Measurements from ENCODE around the gene OR7D2.

Gene OR7D2

DNA sequence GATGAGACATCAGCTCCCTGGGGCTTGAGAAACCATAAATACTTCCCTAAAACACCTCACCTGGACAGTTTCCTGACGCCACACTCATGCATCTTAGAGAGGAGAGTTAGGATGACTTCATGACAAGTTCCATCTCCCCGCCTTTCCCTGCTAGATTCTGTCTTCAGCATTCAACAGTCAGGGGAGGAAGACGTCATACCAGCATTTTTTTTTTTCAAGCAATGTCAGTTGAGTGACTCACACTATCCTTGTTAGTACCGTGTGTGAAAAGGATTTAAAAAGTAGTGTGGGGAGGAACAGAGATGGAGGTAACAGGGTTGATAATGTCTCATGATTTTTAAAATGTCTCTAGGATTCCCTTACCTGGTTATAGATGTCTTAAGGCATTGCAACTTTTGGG, at the start of gene OR7D2:
Gene OR7D2 (plus strand): TSS at position 79 of the 400 bp plus-strand sequence. CDS start 6,803 bp downstream, outside the sequence.
- Histone ChIP-seq H3K9me2 (replicated peaks; ENCODE audit: low read depth, low read length) (no peaks in the 10 kb centered on the region), H3K36me3 (ENCODE audit: insufficient read depth, low read length) (no peaks in the 10 kb centered on the region), H3K4me1 (ENCODE audit: insufficient read depth, low read length, poor library complexity, severe bottlenecking) (no peaks in the 10 kb centered on the region), H2AFZ (ENCODE audit: low read length) (no peak within 1 kb of the TSS), H3K27me3 (ENCODE audit: insufficient read depth, low read length, poor library complexity, severe bottlenecking) (no peaks in the 10 kb centered on the region), H3K4me3 (ENCODE audit: low read length, poor library complexity, severe bottlenecking) (no peak within 1 kb of the TSS), H4K20me1 (ENCODE audit: insufficient read depth, low read length, poor library complexity, severe bottlenecking) (no peaks in the 10 kb centered on the region), H3K9ac (ENCODE audit: low read depth, low read length, poor library complexity, severe bottlenecking) (no peak within 1 kb of the TSS), H3F3A (ENCODE audit: low read depth) (no peaks in the 10 kb centered on the region), H3K79me2 (ENCODE audit: insufficient read depth, low read length) (no peaks in the 10 kb centered on the region), H3K4me2 (ENCODE audit: low read depth, low read length, poor library complexity, severe bottlenecking) (no peak within 1 kb of the TSS), H3K9me3 (ENCODE audit: insufficient read depth, low read depth, low read length) (no peaks in the 10 kb centered on the region)
- TF ChIP-seq, protein P1, sequence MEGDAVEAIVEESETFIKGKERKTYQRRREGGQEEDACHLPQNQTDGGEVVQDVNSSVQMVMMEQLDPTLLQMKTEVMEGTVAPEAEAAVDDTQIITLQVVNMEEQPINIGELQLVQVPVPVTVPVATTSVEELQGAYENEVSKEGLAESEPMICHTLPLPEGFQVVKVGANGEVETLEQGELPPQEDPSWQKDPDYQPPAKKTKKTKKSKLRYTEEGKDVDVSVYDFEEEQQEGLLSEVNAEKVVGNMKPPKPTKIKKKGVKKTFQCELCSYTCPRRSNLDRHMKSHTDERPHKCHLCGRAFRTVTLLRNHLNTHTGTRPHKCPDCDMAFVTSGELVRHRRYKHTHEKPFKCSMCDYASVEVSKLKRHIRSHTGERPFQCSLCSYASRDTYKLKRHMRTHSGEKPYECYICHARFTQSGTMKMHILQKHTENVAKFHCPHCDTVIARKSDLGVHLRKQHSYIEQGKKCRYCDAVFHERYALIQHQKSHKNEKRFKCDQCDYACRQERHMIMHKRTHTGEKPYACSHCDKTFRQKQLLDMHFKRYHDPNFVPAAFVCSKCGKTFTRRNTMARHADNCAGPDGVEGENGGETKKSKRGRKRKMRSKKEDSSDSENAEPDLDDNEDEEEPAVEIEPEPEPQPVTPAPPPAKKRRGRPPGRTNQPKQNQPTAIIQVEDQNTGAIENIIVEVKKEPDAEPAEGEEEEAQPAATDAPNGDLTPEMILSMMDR (conservative IDR thresholded peaks at IDR 0.05; ENCODE audit: low read length) = no peak
- no peak for TF ChIP-seq EZH2phosphoT487 (IDR thresholded peaks at IDR 0.05; ENCODE audit: borderline replicate concordance)

DNA sequence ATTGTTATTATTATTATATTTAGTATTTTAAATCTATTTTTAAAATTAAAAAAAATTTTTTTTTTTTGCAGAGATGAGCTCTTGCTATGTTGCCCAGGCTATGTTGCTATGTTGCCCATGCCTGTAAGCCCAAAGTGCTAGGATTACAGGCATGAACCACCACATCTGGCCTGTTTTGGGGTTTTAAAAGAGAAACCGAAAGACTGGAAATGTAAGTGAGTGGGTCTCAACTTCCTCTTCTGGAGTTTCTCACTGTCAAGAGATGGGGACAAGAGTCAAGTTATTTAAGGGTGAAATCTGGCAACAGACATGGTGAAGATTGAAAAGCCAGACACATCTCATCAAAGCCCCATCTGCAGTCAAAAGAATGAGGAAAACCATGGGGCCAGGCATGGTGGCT, 47.8 kb upstream of the OR7D2 start:
- Histone ChIP-seq H2AFZ (ENCODE audit: low read length) (no peak overlapping the region), H3F3A (ENCODE audit: low read depth) (no peaks in the 10 kb centered on the region), H4K20me1 (ENCODE audit: insufficient read depth, low read length, poor library complexity, severe bottlenecking) (no peaks in the 10 kb centered on the region), H3K36me3 (ENCODE audit: insufficient read depth, low read length) (no peaks in the 10 kb centered on the region), H3K4me1 (ENCODE audit: insufficient read depth, low read length, poor library complexity, severe bottlenecking) (no peaks in the 10 kb centered on the region), H3K27me3 (ENCODE audit: insufficient read depth, low read length, poor library complexity, severe bottlenecking) (no peaks in the 10 kb centered on the region), H3K9me3 (ENCODE audit: insufficient read depth, low read depth, low read length) (no peaks in the 10 kb centered on the region), H3K9ac (ENCODE audit: low read depth, low read length, poor library complexity, severe bottlenecking) (no peak overlapping the region), H3K79me2 (ENCODE audit: insufficient read depth, low read length) (no peaks in the 10 kb centered on the region), H3K4me2 (ENCODE audit: low read depth, low read length, poor library complexity, severe bottlenecking) (no peak overlapping the region), H3K9me2 (replicated peaks; ENCODE audit: low read depth, low read length) (no peaks in the 10 kb centered on the region), H3K4me3 (ENCODE audit: low read length, poor library complexity, severe bottlenecking) (no peak overlapping the region)
- TF ChIP-seq, protein P1 (conservative IDR thresholded peaks at IDR 0.05; ENCODE audit: low read length) = no peak
- no peak for TF ChIP-seq EZH2phosphoT487 (IDR thresholded peaks at IDR 0.05; ENCODE audit: borderline replicate concordance)

DNA sequence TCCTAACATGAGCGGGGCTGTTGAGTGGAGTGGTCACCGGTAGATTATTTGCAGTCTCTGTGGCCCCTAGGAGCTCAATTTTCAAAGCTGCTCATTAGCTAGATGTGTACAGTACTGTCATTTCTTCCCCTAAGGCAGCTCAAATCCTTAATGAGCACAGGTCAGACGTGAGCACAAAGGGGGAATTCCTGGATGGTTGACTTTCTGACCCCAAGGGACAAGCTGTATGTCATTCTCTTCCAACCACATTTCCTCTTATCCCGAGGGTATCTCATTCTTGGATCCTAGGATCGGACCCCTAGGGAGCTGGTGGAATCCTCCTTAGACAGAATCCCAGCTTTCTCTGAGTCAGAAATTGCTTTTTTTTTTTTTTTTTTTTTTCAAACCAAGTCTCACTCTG, 46.4 kb upstream of the OR7D2 start:
- Histone ChIP-seq H3K36me3 (ENCODE audit: insufficient read depth, low read length) (no peaks in the 10 kb centered on the region), H3K4me2 (ENCODE audit: low read depth, low read length, poor library complexity, severe bottlenecking) (no peak overlapping the region), H4K20me1 (ENCODE audit: insufficient read depth, low read length, poor library complexity, severe bottlenecking) (no peaks in the 10 kb centered on the region), H3K9me3 (ENCODE audit: insufficient read depth, low read depth, low read length) (no peaks in the 10 kb centered on the region), H3K27me3 (ENCODE audit: insufficient read depth, low read length, poor library complexity, severe bottlenecking) (no peaks in the 10 kb centered on the region), H3K9ac (ENCODE audit: low read depth, low read length, poor library complexity, severe bottlenecking) (no peak overlapping the region), H3K9me2 (replicated peaks; ENCODE audit: low read depth, low read length) (no peaks in the 10 kb centered on the region), H3K79me2 (ENCODE audit: insufficient read depth, low read length) (no peaks in the 10 kb centered on the region), H3F3A (ENCODE audit: low read depth) (no peaks in the 10 kb centered on the region), H2AFZ (ENCODE audit: low read length) (no peak overlapping the region), H3K4me1 (ENCODE audit: insufficient read depth, low read length, poor library complexity, severe bottlenecking) (peaks cover 4% of the 10 kb centered on the region), H3K4me3 (ENCODE audit: low read length, poor library complexity, severe bottlenecking) (no peak overlapping the region)
- TF ChIP-seq, protein P1 (conservative IDR thresholded peaks at IDR 0.05; ENCODE audit: low read length) = no peak
- no peak for TF ChIP-seq EZH2phosphoT487 (IDR thresholded peaks at IDR 0.05; ENCODE audit: borderline replicate concordance)

All from Loucy (cell line).